CD14-positive monocyte (primary cell): ENCODE measurements around the gene MPP2. TPM values are rescaled to one million over a fixed set of nuclear protein-coding genes. Genes with fewer than 3 reads are reported as not detected.

ENCODE experiments used
- DNase-seq, 3 donors: peaks; one replicate each; pipeline ENCODE4 v3.0.0-alpha.2; 2011 to 2022
- H2AFZ ChIP-seq: 2 replicates; pipeline ENCODE4 v1.6.0; 2012; ENCODE audit warnings: mild to moderate bottlenecking, low read depth, low read length, inconsistent platforms; ENCODE audit not compliant: insufficient read depth, poor library complexity, severe bottlenecking
- H3K27ac ChIP-seq, 2 donors: 1 replicate in 1 of 2; 2 replicates in 1 of 2; pipeline ENCODE4 v1.5.1; 2012 to 2013; ENCODE audit warnings: low read length in 2 of 2, control low read depth in 1 of 2, inconsistent platforms in 1 of 2, low read depth in 1 of 2, mild to moderate bottlenecking in 1 of 2
- H3K27me3 ChIP-seq, 2 donors: one replicate each; pipeline versions ENCODE4 v1.6.0 to v1.6.1; 2011 to 2013; ENCODE audit warnings: low read length in 2 of 2; ENCODE audit not compliant: control insufficient read depth in 2 of 2, insufficient read depth in 2 of 2
- H3K36me3 ChIP-seq, 2 donors: replicated peaks in 1 of 2; 1 replicate in 1 of 2; 2 replicates in 1 of 2; pipeline versions ENCODE4 v1.5.1 to v1.6.1; 2012 to 2013; ENCODE audit warnings: low read length in 2 of 2, control low read depth in 1 of 2, inconsistent platforms in 1 of 2, mild to moderate bottlenecking in 1 of 2; ENCODE audit not compliant: insufficient read depth in 2 of 2, control insufficient read depth in 1 of 2
- H3K4me1 ChIP-seq, 2 donors: 1 replicate in 1 of 2; 2 replicates in 1 of 2; pipeline versions ENCODE4 v1.5.1 to v1.6.1; 2012 to 2013; ENCODE audit warnings: low read length in 2 of 2, control low read depth in 1 of 2, inconsistent platforms in 1 of 2, mild to moderate bottlenecking in 1 of 2, moderate library complexity in 1 of 2; ENCODE audit not compliant: insufficient read depth in 2 of 2, control insufficient read depth in 1 of 2
- H3K4me2 ChIP-seq: replicated peaks from 2 replicates; pipeline ENCODE3; 2012; ENCODE audit warnings: low read length, moderate library complexity, mild to moderate bottlenecking; ENCODE audit not compliant: poor library complexity, severe bottlenecking; ENCODE audit errors: extremely low read depth
- H3K4me3 ChIP-seq, 3 experiments: fragments of 200-600 bp in 1 of 3; sonication (generic) in 1 of 3; replicated peaks in 1 of 3; 1 replicate in 2 of 3; 2 replicates in 1 of 3; pipeline ENCODE4 v1.5.1; 2011 to 2013; ENCODE audit warnings: low read length in 3 of 3, mild to moderate bottlenecking in 3 of 3, control low read depth in 2 of 3, low read depth in 2 of 3, inconsistent platforms in 1 of 3, moderate library complexity in 1 of 3
- H3K79me2 ChIP-seq: 2 replicates; pipeline ENCODE4 v1.6.0; 2012; ENCODE audit warnings: mild to moderate bottlenecking, control low read depth, inconsistent platforms, low read length, moderate library complexity; ENCODE audit not compliant: insufficient read depth
- H3K9ac ChIP-seq: 2 replicates; pipeline ENCODE4 v1.6.0; 2017; ENCODE audit warnings: low read length, mild to moderate bottlenecking; ENCODE audit not compliant: insufficient read depth, poor library complexity, severe bottlenecking
- H3K9me3 ChIP-seq, 2 donors: replicated peaks in 1 of 2; 1 replicate in 1 of 2; 2 replicates in 1 of 2; pipeline versions ENCODE4 v1.5.1 to v1.6.1; 2012 to 2013; ENCODE audit warnings: low read length in 2 of 2, control low read depth in 1 of 2; ENCODE audit not compliant: control insufficient read depth in 1 of 2, insufficient read depth in 1 of 2
- H4K20me1 ChIP-seq: 2 replicates; pipeline ENCODE4 v1.6.0; 2012; ENCODE audit warnings: mild to moderate bottlenecking, low read length, control low read depth, moderate library complexity; ENCODE audit not compliant: insufficient read depth
- H3K27ac Mint-ChIP-seq, 7 donors: one replicate each; pipeline ENCODE4 v1.8.0; 2020; ENCODE audit warnings: mild to moderate bottlenecking in 7 of 7, mixed read lengths in 7 of 7, moderate library complexity in 6 of 7, inconsistent platforms in 2 of 7
- H3K27me3 Mint-ChIP-seq, 3 donors: one replicate each; pipeline ENCODE4 v1.8.0; 2021 to 2022; ENCODE audit warnings: low read depth in 3 of 3, mild to moderate bottlenecking in 3 of 3, mixed read lengths in 3 of 3, moderate library complexity in 3 of 3, inconsistent platforms in 1 of 3
- H3K36me3 Mint-ChIP-seq, 2 donors: one replicate each; pipeline ENCODE4 v1.8.0; 2020; ENCODE audit warnings: mixed read lengths in 2 of 2, inconsistent platforms in 1 of 2, mild to moderate bottlenecking in 1 of 2
- H3K4me1 Mint-ChIP-seq: one replicate; pipeline ENCODE4 v1.8.0; 2020; ENCODE audit warnings: mild to moderate bottlenecking, mixed read lengths
- H3K4me3 Mint-ChIP-seq, 2 donors: one replicate each; pipeline ENCODE4 v1.8.0; 2020; ENCODE audit warnings: mild to moderate bottlenecking in 2 of 2, mixed read lengths in 2 of 2, moderate library complexity in 1 of 2
- H3K9me3 Mint-ChIP-seq, 7 donors: one replicate each; pipeline ENCODE4 v1.8.0; 2020 to 2022; ENCODE audit warnings: mixed read lengths in 7 of 7, mild to moderate bottlenecking in 6 of 7, moderate library complexity in 6 of 7, inconsistent platforms in 2 of 7
- CTCF ChIP-seq: fragments of 200-600 bp; IDR thresholded peaks from one replicate; pipeline ENCODE4 v1.8.0; 2022; ENCODE audit warnings: antibody characterized with exemption, mild to moderate bottlenecking
- WGBS: methylation state at CpG from one replicate; pipeline ENCODE4 v1.1.5; 2013; ENCODE audit warnings: missing lambda C conversion rate; ENCODE audit not compliant: insufficient coverage; 5-methylcytosine and 5-hydroxymethylcytosine counted together
- intact Hi-C, 2 donors: fragments of 100-400 bp; cut with micrococcal nuclease; formaldehyde crosslinking; loops; one replicate each; pipeline versions ENCODE4 v1.15.0 to v1.15.1; 2023
- polyA plus RNA-seq, 3 donors: library from polyadenylated mRNA; depleted of rRNA in 1 of 3; unstranded in 2 of 3; stranded (reverse) in 1 of 3; fragments of 300-500 nt in 2 of 3; fragments of >200 nt in 1 of 3; fragmentation: Illumina TruSeq in 2 of 3; gene quantifications; 1 replicate in 2 of 3; 2 replicates in 1 of 3; pipeline ENCODE4 v1.2.3, GENCODE V29; 2012 to 2021

Gene MPP2
- polyA plus RNA-seq, 3 donors, result not detected

GRCh38 chr17:43935926-43936261 is 28.6 kb upstream of the MPP2 start:
- Histone ChIP-seq H3K9me3 (no peaks in the 10 kb centered on the region), H4K20me1 (no peaks in the 10 kb centered on the region), H3K4me3 (no peak overlapping the region), H3K9ac (no peak overlapping the region), H3K4me1 (peaks cover 8 to 10% of the 10 kb centered on the region in 2 donors), H3K79me2 (no peaks in the 10 kb centered on the region), H3K27me3 (peaks cover 0 to 24% of the 10 kb centered on the region in 2 donors), H3K4me2 (no peak overlapping the region), H3K27ac (no peak overlapping the region), H2AFZ (no peak overlapping the region), H3K36me3 (no peaks in the 10 kb centered on the region)
- Mint-ChIP-seq H3K27me3 (peaks cover 27 to 39% (median 38%) of the 10 kb centered on the region in 3 donors), H3K4me3 (no peak overlapping the region), H3K4me1 (peaks cover 10% of the 10 kb centered on the region), H3K9me3 (peaks cover 0 to 8% (median 0%) of the 10 kb centered on the region in 7 donors), H3K36me3 (peaks cover 0 to 3% of the 10 kb centered on the region in 2 donors), H3K27ac (no peak overlapping the region)
- intact Hi-C loops, result no loop called here
- TF ChIP-seq CTCF, result no peak
- no peak for DNase-seq
- 100% methylated on average over 2 of the region's 6 CpGs for WGBS

GRCh38 chr17:43935204-43935925 is 28.0 kb upstream of the MPP2 start:
- Mint-ChIP-seq H3K4me3 (no peak overlapping the region), H3K4me1 (peaks cover 10% of the 10 kb centered on the region), H3K36me3 (peaks cover 0 to 3% of the 10 kb centered on the region in 2 donors), H3K27me3 (peaks cover 27 to 38% (median 38%) of the 10 kb centered on the region in 3 donors), H3K27ac (no peak overlapping the region), H3K9me3 (peaks cover 0 to 8% (median 0%) of the 10 kb centered on the region in 7 donors)
- peaks cover 8 to 10% of the 10 kb centered on the region in 2 donors for H3K4me1 ChIP-seq
- no peak overlapping the region for H2AFZ ChIP-seq
- intact Hi-C loops, result no loop called here
- peaks cover 0 to 24% of the 10 kb centered on the region in 2 donors for H3K27me3 ChIP-seq
- H3K9me3 ChIP-seq, result no peaks in the 10 kb centered on the region
- H3K79me2 ChIP-seq, result no peaks in the 10 kb centered on the region
- H3K9ac ChIP-seq, result no peak overlapping the region
- H3K36me3 ChIP-seq, result no peaks in the 10 kb centered on the region
- no peak for DNase-seq
- TF ChIP-seq CTCF, result no peak
- no peaks in the 10 kb centered on the region for H4K20me1 ChIP-seq
- H3K27ac ChIP-seq, result no peak overlapping the region
- no peak overlapping the region for H3K4me2 ChIP-seq
- H3K4me3 ChIP-seq, result no peak overlapping the region
- 80% methylated on average over 1 of the region's 5 CpGs for WGBS
